H9 (cell line): Measurements from ENCODE around the gene FRMPD1. TPM values are rescaled to one million over a fixed set of nuclear protein-coding genes. Genes with fewer than 3 reads are reported as not detected.

ENCODE experiments used
- DNase-seq: peaks from one replicate; pipeline ENCODE4 v3.0.0-alpha.2; 2017
- H2AFZ ChIP-seq: one replicate; pipeline ENCODE4 v1.6.1; 2013; ENCODE audit warnings: mild to moderate bottlenecking, low read length, control low read depth, moderate library complexity
- H2AK5ac ChIP-seq: 2 replicates; pipeline ENCODE4 v1.6.1; 2013; ENCODE audit warnings: low read length, control low read depth, mixed read lengths; ENCODE audit not compliant: insufficient read length
- H2BK120ac ChIP-seq: one replicate; pipeline ENCODE4 v1.6.1; 2013; ENCODE audit warnings: low read depth, mild to moderate bottlenecking, low read length, control low read depth, inconsistent platforms; ENCODE audit not compliant: poor library complexity, severe bottlenecking
- H2BK12ac ChIP-seq: 2 replicates; pipeline ENCODE4 v1.6.1; 2013; ENCODE audit warnings: low read length, control low read depth, mixed read lengths, low read depth; ENCODE audit not compliant: insufficient read length
- H2BK15ac ChIP-seq: 2 replicates; pipeline ENCODE4 v1.6.1; 2013; ENCODE audit warnings: low read depth, low read length, control low read depth
- H2BK20ac ChIP-seq: one replicate; pipeline ENCODE4 v1.6.1; 2013; ENCODE audit warnings: low read depth, mild to moderate bottlenecking, low read length, control low read depth, inconsistent platforms; ENCODE audit not compliant: poor library complexity, severe bottlenecking
- H2BK5ac ChIP-seq: 2 replicates; pipeline ENCODE4 v1.6.1; 2013; ENCODE audit warnings: low read length, control low read depth, mixed read lengths; ENCODE audit not compliant: insufficient read length
- H3K14ac ChIP-seq: 2 replicates; pipeline ENCODE4 v1.6.1; 2013; ENCODE audit warnings: low read length, control low read depth; ENCODE audit not compliant: insufficient read depth
- H3K18ac ChIP-seq: 2 replicates; pipeline ENCODE4 v1.6.1; 2013; ENCODE audit warnings: low read depth, mild to moderate bottlenecking, mixed read lengths, low read length, control low read depth; ENCODE audit not compliant: insufficient read length
- H3K23ac ChIP-seq: 2 replicates; pipeline ENCODE4 v1.6.1; 2013; ENCODE audit warnings: low read length, control low read depth, mixed read lengths, low read depth; ENCODE audit not compliant: insufficient read length
- H3K23me2 ChIP-seq: 2 replicates; pipeline ENCODE4 v1.6.1; 2013; ENCODE audit warnings: low read depth, mild to moderate bottlenecking, mixed read lengths, low read length, control low read depth; ENCODE audit not compliant: insufficient read length, poor library complexity, severe bottlenecking
- H3K27ac ChIP-seq: 2 replicates; pipeline ENCODE4 v1.5.1; 2013; ENCODE audit warnings: low read length, control low read depth, mixed read lengths, low read depth; ENCODE audit not compliant: insufficient read length
- H3K27me3 ChIP-seq: 2 replicates; pipeline ENCODE4 v1.6.1; 2013; ENCODE audit warnings: low read length, control low read depth, inconsistent platforms; ENCODE audit not compliant: insufficient read depth
- H3K4ac ChIP-seq: 2 replicates; pipeline ENCODE4 v1.6.1; 2013; ENCODE audit warnings: low read depth, mild to moderate bottlenecking, control low read depth, inconsistent platforms, low read length, moderate library complexity
- H3K4me1 ChIP-seq: 2 replicates; pipeline ENCODE4 v1.6.1; 2013; ENCODE audit warnings: low read length, control low read depth, inconsistent platforms; ENCODE audit not compliant: insufficient read depth
- H3K4me2 ChIP-seq: 2 replicates; pipeline ENCODE4 v1.6.1; 2013; ENCODE audit warnings: low read length, control low read depth, mixed read lengths; ENCODE audit not compliant: insufficient read length, insufficient read depth
- H3K56ac ChIP-seq: 2 replicates; pipeline ENCODE4 v1.6.1; 2013; ENCODE audit warnings: low read depth, mild to moderate bottlenecking, mixed read lengths, low read length, control low read depth; ENCODE audit not compliant: insufficient read length
- H3K79me1 ChIP-seq: 2 replicates; pipeline ENCODE4 v1.6.1; 2013; ENCODE audit warnings: low read depth, mild to moderate bottlenecking, moderate library complexity, low read length, control low read depth, inconsistent platforms; ENCODE audit not compliant: insufficient read depth, poor library complexity, severe bottlenecking
- H3K79me2 ChIP-seq: 2 replicates; pipeline ENCODE4 v1.6.1; 2013; ENCODE audit warnings: low read length, control low read depth, inconsistent platforms; ENCODE audit not compliant: insufficient read depth
- H3K9ac ChIP-seq: 2 replicates; pipeline ENCODE4 v1.6.1; 2013; ENCODE audit warnings: low read length, control low read depth, mixed read lengths; ENCODE audit not compliant: insufficient read length; ENCODE audit errors: extremely low read depth
- H3K9me3 ChIP-seq: one replicate; pipeline ENCODE4 v1.6.1; 2013; ENCODE audit warnings: low read depth, low read length, inconsistent platforms; ENCODE audit not compliant: control insufficient read depth
- H3T11ph ChIP-seq: one replicate; pipeline ENCODE4 v1.6.1; 2013; ENCODE audit warnings: mild to moderate bottlenecking, low read length, control low read depth, inconsistent platforms
- H4K20me1 ChIP-seq: one replicate; pipeline ENCODE4 v1.6.1; 2013; ENCODE audit not compliant: control insufficient read depth, insufficient read length, insufficient read depth
- H4K5ac ChIP-seq: 2 replicates; pipeline ENCODE4 v1.6.1; 2013; ENCODE audit warnings: low read depth, mild to moderate bottlenecking, mixed read lengths, low read length, control low read depth; ENCODE audit not compliant: insufficient read length
- H4K8ac ChIP-seq: replicated peaks from 2 replicates; pipeline ENCODE4 v1.6.1; 2013; ENCODE audit warnings: low read length, control low read depth, mixed read lengths, low read depth; ENCODE audit not compliant: insufficient read length
- H4K91ac ChIP-seq: 2 replicates; pipeline ENCODE4 v1.6.1; 2013; ENCODE audit warnings: low read depth, mild to moderate bottlenecking, moderate library complexity, mixed read lengths, low read length, control low read depth; ENCODE audit not compliant: insufficient read length
- H3K27ac Mint-ChIP-seq, 3 experiments: 2 replicates in 2 of 3; 3 replicates in 1 of 3; pipeline ENCODE4 v1.8.0; 2020 to 2021; ENCODE audit warnings: mixed read lengths in 3 of 3, mild to moderate bottlenecking in 1 of 3, moderate library complexity in 1 of 3
- H3K27me3 Mint-ChIP-seq: 2 replicates; pipeline ENCODE4 v1.8.0; 2021; ENCODE audit warnings: low read depth, mild to moderate bottlenecking, moderate library complexity, mixed read lengths
- H3K36me3 Mint-ChIP-seq, 3 experiments: 2 replicates in 2 of 3; 3 replicates in 1 of 3; pipeline ENCODE4 v1.8.0; 2020 to 2021; ENCODE audit warnings: low read depth in 3 of 3, mixed read lengths in 3 of 3; ENCODE audit not compliant: insufficient read depth in 1 of 3
- H3K4me1 Mint-ChIP-seq, 2 experiments: 2 replicates each; pipeline ENCODE4 v1.8.0; 2020; ENCODE audit warnings: mixed read lengths in 2 of 2
- H3K4me3 Mint-ChIP-seq, 2 experiments: 2 replicates in 1 of 2; 3 replicates in 1 of 2; pipeline ENCODE4 v1.8.0; 2020 to 2021; ENCODE audit warnings: mild to moderate bottlenecking in 2 of 2, mixed read lengths in 2 of 2, moderate library complexity in 1 of 2
- H3K9me3 Mint-ChIP-seq, 2 experiments: 2 replicates in 1 of 2; 3 replicates in 1 of 2; pipeline ENCODE4 v1.8.0; 2020; ENCODE audit warnings: mild to moderate bottlenecking in 2 of 2, mixed read lengths in 2 of 2, moderate library complexity in 1 of 2
- WGBS: extraction: QIAGEN DNeasy Blood & Tissue Kit; methylation state at CpG from one replicate; pipeline ENCODE4 v1.1.7; 2013; ENCODE audit warnings: missing lambda C conversion rate, low lambda C conversion rate, mixed read lengths; ENCODE audit not compliant: insufficient read length; ENCODE audit errors: extremely low coverage; 5-methylcytosine and 5-hydroxymethylcytosine counted together
- total RNA-seq: library from RNA; stranded (reverse); gene quantifications from 2 replicates; pipeline ENCODE4 v1.2.1, GENCODE V29; 2021
- TF ChIP-seq, protein P1 (sequence below): fragments of 200-600 bp; sonication (generic); conservative IDR thresholded peaks from 3 replicates; pipeline ENCODE4 v1.8.0; 2021; ENCODE audit warnings: antibody characterized with exemption, mild to moderate bottlenecking

Gene FRMPD1
- total RNA-seq, 1 experiment from 2014 or later: 0.04 TPM

DNA sequence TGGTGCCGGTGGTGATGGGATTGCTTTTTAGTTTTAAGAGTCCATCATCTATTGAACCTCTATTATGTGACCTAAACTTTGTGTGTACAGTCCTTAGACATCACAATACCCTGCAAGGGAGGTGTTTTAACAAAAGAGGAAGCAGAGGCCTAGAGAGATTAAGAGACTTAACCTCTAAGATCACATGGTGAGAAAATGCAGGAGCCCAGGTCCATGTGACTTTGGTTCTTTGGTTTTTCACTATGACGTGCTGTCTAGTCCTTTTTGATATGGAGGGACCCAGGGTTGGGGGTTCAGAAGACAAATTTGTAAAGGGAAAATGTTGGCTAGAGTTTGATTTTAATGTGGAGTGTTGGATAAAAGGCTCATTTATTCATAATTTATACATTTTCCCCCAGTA lies 68.8 kb downstream of the FRMPD1 start:
- Histone ChIP-seq H2BK12ac (no peak overlapping the region), H3K14ac (no peak overlapping the region), H2BK120ac (no peak overlapping the region), H2BK5ac (no peak overlapping the region), H3K79me2 (no peaks in the 10 kb centered on the region), H2AK5ac (no peak overlapping the region), H2AFZ (no peak overlapping the region), H3K9ac (no peak overlapping the region), H3K4me1 (no peaks in the 10 kb centered on the region), H3K79me1 (no peaks in the 10 kb centered on the region), H3T11ph (no peak overlapping the region), H3K27ac (no peak overlapping the region), H4K91ac (no peak overlapping the region), H4K8ac (no peak overlapping the region), H3K27me3 (no peaks in the 10 kb centered on the region), H4K5ac (no peak overlapping the region), H3K4me2 (no peak overlapping the region), H3K9me3 (no peaks in the 10 kb centered on the region), H3K4ac (no peak overlapping the region), H3K56ac (no peak overlapping the region), H2BK20ac (no peak overlapping the region), H3K18ac (no peak overlapping the region), H3K23ac (no peak overlapping the region), H3K23me2 (no peaks in the 10 kb centered on the region), H2BK15ac (no peak overlapping the region), H4K20me1 (no peaks in the 10 kb centered on the region)
- no peak overlapping the region for H3K4me3 Mint-ChIP-seq
- no peaks in the 10 kb centered on the region; a peak in 1 of 4 replicates for H3K4me1 Mint-ChIP-seq
- DNase-seq: no peak
- no CpG with 5 or more reads among the region's 2 CpGs for WGBS
- no peaks in the 10 kb centered on the region for H3K36me3 Mint-ChIP-seq
- TF ChIP-seq, protein P1, sequence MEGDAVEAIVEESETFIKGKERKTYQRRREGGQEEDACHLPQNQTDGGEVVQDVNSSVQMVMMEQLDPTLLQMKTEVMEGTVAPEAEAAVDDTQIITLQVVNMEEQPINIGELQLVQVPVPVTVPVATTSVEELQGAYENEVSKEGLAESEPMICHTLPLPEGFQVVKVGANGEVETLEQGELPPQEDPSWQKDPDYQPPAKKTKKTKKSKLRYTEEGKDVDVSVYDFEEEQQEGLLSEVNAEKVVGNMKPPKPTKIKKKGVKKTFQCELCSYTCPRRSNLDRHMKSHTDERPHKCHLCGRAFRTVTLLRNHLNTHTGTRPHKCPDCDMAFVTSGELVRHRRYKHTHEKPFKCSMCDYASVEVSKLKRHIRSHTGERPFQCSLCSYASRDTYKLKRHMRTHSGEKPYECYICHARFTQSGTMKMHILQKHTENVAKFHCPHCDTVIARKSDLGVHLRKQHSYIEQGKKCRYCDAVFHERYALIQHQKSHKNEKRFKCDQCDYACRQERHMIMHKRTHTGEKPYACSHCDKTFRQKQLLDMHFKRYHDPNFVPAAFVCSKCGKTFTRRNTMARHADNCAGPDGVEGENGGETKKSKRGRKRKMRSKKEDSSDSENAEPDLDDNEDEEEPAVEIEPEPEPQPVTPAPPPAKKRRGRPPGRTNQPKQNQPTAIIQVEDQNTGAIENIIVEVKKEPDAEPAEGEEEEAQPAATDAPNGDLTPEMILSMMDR: no peak
- no peak overlapping the region; a peak in 1 of 7 replicates for H3K27ac Mint-ChIP-seq
- peaks cover 4% of the 10 kb centered on the region for H3K27me3 Mint-ChIP-seq
- no peaks in the 10 kb centered on the region for H3K9me3 Mint-ChIP-seq
